Activated naive CD4-positive, alpha-beta T cell treated with anti-CD3 and anti-CD28 coated beads, Interleukin-2, amount 50 U/mL, for 72 hours (primary cell): ENCODE data around the gene DGKA. TPM values are rescaled to one million over a fixed set of nuclear protein-coding genes. Genes with fewer than 3 reads are reported as not detected.

Experiments
- ATAC-seq, 2 donors: fragments of 150-1000 bp; cut with Tn5 transposase; 2 replicates each; pipeline ENCODE4 v1.10.0; 2021; ENCODE audit warnings: mild to moderate bottlenecking in 2 of 2, moderate library complexity in 2 of 2
- DNase-seq, 2 donors: peaks; one replicate each; pipeline ENCODE4 v3.0.0; 2021 to 2022; ENCODE audit warnings: low spot score in 2 of 2
- H3K27ac Mint-ChIP-seq, 2 donors: one replicate each; pipeline ENCODE4 v1.8.0; 2022; ENCODE audit warnings: mild to moderate bottlenecking in 2 of 2, mixed read lengths in 2 of 2
- H3K36me3 Mint-ChIP-seq, 2 donors: one replicate each; pipeline ENCODE4 v1.8.0; 2022; ENCODE audit warnings: mixed read lengths in 2 of 2
- H3K9me3 Mint-ChIP-seq, 2 donors: one replicate each; pipeline ENCODE4 v1.8.0; 2022; ENCODE audit warnings: mixed read lengths in 2 of 2
- total RNA-seq, 2 donors: library from RNA; stranded (reverse); gene quantifications; one replicate each; pipeline ENCODE4 v1.2.3, GENCODE V29; 2022

Gene DGKA
- total RNA-seq, 2 donors from 2014 or later = 386 to 441 TPM

DNA sequence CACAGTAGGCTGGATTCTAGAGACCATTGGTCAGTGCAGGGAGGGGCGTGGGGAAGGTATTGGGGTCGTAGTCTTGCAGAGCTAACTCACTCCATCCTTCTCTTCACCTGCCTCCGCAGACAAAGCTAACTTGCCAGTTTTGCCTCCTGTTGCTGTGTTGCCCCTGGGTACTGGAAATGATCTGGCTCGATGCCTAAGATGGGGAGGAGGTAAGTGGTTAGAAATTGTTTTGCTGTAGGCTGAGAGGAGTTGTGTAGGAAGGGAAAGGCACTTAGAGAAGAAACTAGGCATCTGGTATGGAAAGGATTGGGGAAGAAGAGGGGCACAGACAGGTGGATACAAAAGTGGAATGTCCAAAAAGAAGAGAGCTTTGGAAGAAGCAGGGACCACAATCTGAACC lies 11.1 kb downstream of the DGKA start:
- Mint-ChIP-seq H3K9me3 (no peaks in the 10 kb centered on the region), H3K36me3 (peaks cover 42 to 66% of the 10 kb centered on the region in 2 donors), H3K27ac (peak overlapping the region; percentile 10 to 41)
- DNase-seq = no peak
- ATAC-seq = no peak

GRCh38 chr12:55942577-55943136 lies 11.7 kb downstream of the DGKA start:
- Mint-ChIP-seq H3K36me3 (peaks cover 36 to 71% of the 10 kb centered on the region in 2 donors), H3K9me3 (no peaks in the 10 kb centered on the region), H3K27ac (peak overlapping the region; percentile 7 to 10)
- ATAC-seq (no peak), DNase-seq (no peak)

DNA sequence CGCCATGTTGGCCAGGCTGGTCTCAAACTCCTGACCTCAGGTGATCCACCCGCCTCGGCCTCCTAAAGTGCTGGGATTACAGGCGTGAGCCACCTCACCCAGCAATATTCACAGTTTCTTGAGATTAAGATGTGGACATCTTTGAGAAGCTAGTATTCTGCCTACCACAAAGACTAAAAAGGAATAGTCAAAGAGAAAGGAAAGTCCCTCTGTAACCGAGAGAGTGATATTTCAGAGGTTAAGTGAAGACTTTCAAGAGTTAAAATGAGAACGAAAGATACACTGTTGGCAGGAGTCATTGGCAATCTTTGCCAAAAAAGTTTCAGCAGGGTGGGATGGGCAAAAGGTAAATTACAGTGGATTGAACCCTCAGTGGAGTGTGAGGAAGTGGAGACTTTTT lies 15.6 kb downstream of the DGKA start:
- Mint-ChIP-seq H3K36me3 (peaks cover 29 to 65% of the 10 kb centered on the region in 2 donors), H3K9me3 (no peaks in the 10 kb centered on the region), H3K27ac (peak overlapping the region; percentile 81 to 83)
- no peak for DNase-seq
- peak; percentile 85 to 90 for ATAC-seq

GRCh38 chr12:55955344-55955743 lies 24.4 kb downstream of the DGKA start:
- DNase-seq = no peak
- Mint-ChIP-seq H3K9me3 (no peaks in the 10 kb centered on the region), H3K36me3 (peaks cover 5 to 18% of the 10 kb centered on the region in 2 donors), H3K27ac (peak overlapping the region; percentile 14 to 19)
- peak in 1 of 2 donors; percentile 8 for ATAC-seq

GRCh38 chr12:55955800-55956508 lies 25.0 kb downstream of the DGKA start:
- DNase-seq (peak in 1 of 2 donors; percentile 53), ATAC-seq (peak; percentile 75 to 81)
- Mint-ChIP-seq H3K27ac (peak overlapping the region; percentile 14 to 19), H3K9me3 (no peaks in the 10 kb centered on the region), H3K36me3 (peaks cover 5 to 17% of the 10 kb centered on the region in 2 donors)

- Mint-ChIP-seq H3K36me3 (peaks cover 0 to 4% of the 10 kb centered on the region in 2 donors), H3K27ac (peak overlapping the region; percentile 26 to 59), H3K9me3 (no peaks in the 10 kb centered on the region)
- DNase-seq (no peak), ATAC-seq (peak in 1 of 2 donors; percentile 8)
These were observed 26.3 kb downstream of the DGKA start for GRCh38 chr12:55957106-55957859.

DNA sequence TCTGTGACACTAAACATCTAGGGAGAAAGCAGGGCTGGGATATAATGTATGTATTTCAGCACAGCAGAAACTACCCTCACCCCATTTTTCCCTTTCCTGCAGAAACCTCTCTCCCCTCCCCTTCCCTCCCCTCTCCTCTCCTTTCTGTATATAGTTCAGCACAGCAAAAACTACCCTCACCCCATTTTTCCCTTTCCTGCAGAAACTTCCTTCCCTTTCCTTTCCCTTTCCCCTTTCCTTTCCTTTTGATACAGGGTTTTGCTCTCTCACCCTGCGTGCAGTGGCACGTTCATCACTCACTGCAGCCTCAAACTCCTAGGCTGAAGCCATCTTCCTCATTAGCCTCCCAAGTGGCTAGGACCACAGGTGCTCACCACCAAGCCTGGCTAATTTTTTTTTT lies 32.8 kb downstream of the DGKA start:
- ATAC-seq = no peak
- peaks cover 19 to 23% of the 10 kb centered on the region in 2 donors for H3K36me3 Mint-ChIP-seq
- no peaks in the 10 kb centered on the region for H3K9me3 Mint-ChIP-seq
- H3K27ac Mint-ChIP-seq = peak overlapping the region in 1 of 2 donors; percentile 61
- no peak for DNase-seq

DNA sequence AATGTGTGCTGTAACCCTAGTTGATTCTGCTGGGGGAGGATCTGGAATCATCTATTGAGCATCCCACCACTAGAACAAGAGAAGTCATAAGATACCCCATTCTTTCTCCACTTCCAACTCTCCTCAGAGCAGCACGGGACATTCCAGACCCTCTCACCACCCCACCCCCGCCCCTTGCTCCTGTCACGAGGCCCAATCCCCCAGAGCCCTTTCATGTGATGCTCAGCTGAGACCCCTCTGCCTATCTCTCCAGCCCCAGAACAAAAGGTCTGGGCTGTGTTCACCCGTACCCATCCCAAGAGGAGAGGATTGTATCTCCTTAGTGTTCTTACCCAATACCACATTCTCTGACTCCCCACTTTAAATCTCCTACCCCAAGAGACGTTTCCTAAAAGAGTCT lies 34.3 kb downstream of the DGKA start:
- Mint-ChIP-seq H3K9me3 (no peaks in the 10 kb centered on the region), H3K36me3 (peaks cover 19 to 23% of the 10 kb centered on the region in 2 donors), H3K27ac (no peak overlapping the region)
- no peak for ATAC-seq
- no peak for DNase-seq

DNA sequence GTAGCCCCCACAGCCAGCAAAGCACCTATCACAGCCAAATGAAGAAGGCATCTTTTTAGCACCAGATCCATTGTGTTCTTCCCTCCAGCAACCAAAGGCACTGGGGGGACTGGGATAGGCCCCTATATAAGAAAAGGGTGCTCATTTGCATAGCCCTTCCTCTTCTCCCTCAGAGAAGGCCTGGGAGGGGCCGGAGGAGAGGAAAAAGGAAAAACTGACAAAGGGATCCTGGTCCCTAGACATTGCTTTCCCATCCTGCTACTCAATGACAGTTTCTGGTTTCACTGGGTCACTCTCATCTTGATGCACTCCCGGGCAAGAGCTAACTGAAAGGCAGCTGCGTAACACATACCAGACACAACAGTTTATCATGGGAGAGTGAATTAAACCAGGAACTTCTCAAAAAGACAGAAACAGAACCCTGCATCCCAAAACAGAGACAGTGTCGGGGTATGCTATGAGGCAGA lies 35.0 kb downstream of the DGKA start, which contains the start of gene PMEL:
Gene PMEL (minus strand): TSS at position 102 of the 467 bp plus-strand sequence. CDS start 31 bp downstream, at position 71.
- ATAC-seq (no peak), DNase-seq (no peak)
- H3K9me3 Mint-ChIP-seq = no peaks in the 10 kb centered on the region
- H3K36me3 Mint-ChIP-seq = peaks cover 19 to 23% of the 10 kb centered on the region in 2 donors
- H3K27ac Mint-ChIP-seq = peak within 1 kb of the TSS; percentile 93 to 96

GRCh38 chr12:55966408-55967281 lies 35.7 kb downstream of the DGKA start, which contains the start of gene CDK2:
CDK2 (plus strand) TSS chr12:55966830; CDS start chr12:55967009, 179 bp downstream.
- H3K36me3 Mint-ChIP-seq = peaks cover 19 to 23% of the 10 kb centered on the region in 2 donors
- DNase-seq = peak; percentile 90 to 94
- H3K9me3 Mint-ChIP-seq = no peaks in the 10 kb centered on the region
- peak; percentile 97 to 99 for ATAC-seq
- peak within 1 kb of the TSS; percentile 93 to 96 for H3K27ac Mint-ChIP-seq

GRCh38 chr12:55969356-55969755 lies 38.4 kb downstream of the DGKA start:
- Mint-ChIP-seq H3K9me3 (no peaks in the 10 kb centered on the region), H3K36me3 (peaks cover 19 to 23% of the 10 kb centered on the region in 2 donors), H3K27ac (no peak overlapping the region)
- ATAC-seq = no peak
- DNase-seq = no peak

- Mint-ChIP-seq H3K27ac (no peak overlapping the region), H3K36me3 (peaks cover 19 to 23% of the 10 kb centered on the region in 2 donors), H3K9me3 (no peaks in the 10 kb centered on the region)
- ATAC-seq = no peak
- DNase-seq = no peak
These were observed 39.8 kb downstream of the DGKA start for GRCh38 chr12:55970775-55971174.

DNA sequence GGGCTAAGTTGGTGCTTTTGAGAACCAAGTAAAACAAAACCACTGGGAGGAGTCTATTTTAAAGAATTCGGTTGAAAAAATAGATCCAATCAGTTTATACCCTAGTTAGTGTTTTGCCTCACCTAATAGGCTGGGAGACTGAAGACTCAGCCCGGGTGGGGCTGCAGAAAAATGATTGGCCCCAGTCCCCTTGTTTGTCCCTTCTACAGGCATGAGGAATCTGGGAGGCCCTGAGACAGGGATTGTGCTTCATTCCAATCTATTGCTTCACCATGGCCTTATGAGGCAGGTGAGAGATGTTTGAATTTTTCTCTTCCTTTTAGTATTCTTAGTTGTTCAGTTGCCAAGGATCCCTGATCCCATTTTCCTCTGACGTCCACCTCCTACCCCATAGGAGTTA lies 41.1 kb downstream of the DGKA start:
- Mint-ChIP-seq H3K27ac (peak overlapping the region in 1 of 2 donors; percentile 88), H3K36me3 (peaks cover 13 to 15% of the 10 kb centered on the region in 2 donors), H3K9me3 (no peaks in the 10 kb centered on the region)
- ATAC-seq = no peak
- DNase-seq = no peak

DNA sequence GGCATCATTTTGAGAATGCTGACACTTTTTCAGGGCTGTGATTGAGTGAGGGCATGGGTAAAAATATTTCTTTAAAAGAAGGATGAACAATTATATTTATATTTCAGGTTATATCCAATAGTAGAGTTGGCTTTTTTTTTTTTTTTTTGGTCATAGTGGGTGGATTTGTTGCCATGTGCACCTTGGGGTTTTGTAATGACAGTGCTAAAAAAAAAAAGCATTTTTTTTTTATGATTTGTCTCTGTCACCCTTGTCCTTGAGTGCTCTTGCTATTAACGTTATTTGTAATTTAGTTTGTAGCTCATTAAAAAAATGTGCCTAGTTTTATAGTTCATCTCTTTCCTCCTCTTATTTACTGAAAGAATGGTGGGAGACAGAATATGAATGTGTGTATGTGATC lies 41.5 kb downstream of the DGKA start:
- ATAC-seq (no peak), DNase-seq (no peak)
- Mint-ChIP-seq H3K36me3 (peaks cover 10 to 11% of the 10 kb centered on the region in 2 donors), H3K9me3 (no peaks in the 10 kb centered on the region), H3K27ac (no peak overlapping the region)

DNA sequence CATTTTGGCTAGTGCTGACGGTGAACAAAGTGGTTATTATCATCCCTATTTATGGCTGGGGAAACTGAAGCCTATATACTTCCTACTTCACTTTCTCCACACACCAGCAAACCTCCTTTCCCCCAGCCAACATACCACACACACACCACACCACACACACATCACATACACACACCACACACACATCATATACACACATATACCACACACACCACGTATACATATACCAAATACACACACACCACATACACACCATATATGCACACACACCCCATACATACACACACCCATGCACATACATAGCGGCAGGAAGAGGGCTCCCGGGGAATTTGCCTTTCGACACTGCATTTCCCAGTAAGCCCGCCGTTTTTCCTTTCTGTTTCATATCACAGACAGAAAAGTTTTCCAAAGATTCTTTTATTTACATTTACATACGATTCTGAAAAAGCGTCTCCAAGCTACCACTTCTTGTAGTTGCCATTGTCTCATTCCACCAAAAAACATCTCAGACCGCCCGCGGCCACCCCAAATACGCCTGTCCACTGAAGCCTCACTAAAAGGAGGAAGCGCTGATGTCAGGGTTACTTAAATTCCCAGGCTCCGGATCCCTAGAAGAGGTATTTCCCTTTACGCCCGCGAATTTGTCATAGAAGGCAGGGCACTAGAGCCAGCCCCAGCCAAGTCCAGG lies 42.1 kb downstream of the DGKA start:
- peaks cover 5 to 8% of the 10 kb centered on the region in 2 donors for H3K36me3 Mint-ChIP-seq
- no peak overlapping the region for H3K27ac Mint-ChIP-seq
- DNase-seq (no peak), ATAC-seq (no peak)
- H3K9me3 Mint-ChIP-seq = no peaks in the 10 kb centered on the region
